OCI-LY1 (cell line): ENCODE results near the gene DNAJA3.

Experiments
- H2AFZ ChIP-seq: fragments of 200-600 bp; sonication (generic), shearing (Covaris generic); 2 replicates; pipeline ENCODE4 v1.6.0; 2014; ENCODE audit warnings: antibody characterized with exemption, mild to moderate bottlenecking, low read length
- H3F3A ChIP-seq: fragments of 200-600 bp; sonication (generic), shearing (Covaris generic); 2 replicates; pipeline ENCODE4 v1.6.0; 2014; ENCODE audit warnings: mild to moderate bottlenecking, antibody characterized with exemption, low read length, moderate library complexity; ENCODE audit not compliant: insufficient read depth
- H3K27ac ChIP-seq: fragments of 200-600 bp; sonication (generic); 2 replicates; pipeline ENCODE4 v1.5.1; 2014; ENCODE audit warnings: low read length, mixed run types, mild to moderate bottlenecking, low read depth; ENCODE audit not compliant: poor library complexity, severe bottlenecking
- H3K27me3 ChIP-seq: fragments of 200-600 bp; sonication (generic); 2 replicates; pipeline ENCODE4 v1.6.0; 2014; ENCODE audit warnings: antibody characterized with exemption, mild to moderate bottlenecking, low read length, moderate library complexity; ENCODE audit not compliant: insufficient read depth
- H3K36me3 ChIP-seq: fragments of 200-600 bp; sonication (generic); 2 replicates; pipeline ENCODE4 v1.6.1; 2014; ENCODE audit warnings: mild to moderate bottlenecking, antibody characterized with exemption, low read length, moderate library complexity, mixed read lengths; ENCODE audit not compliant: insufficient read depth
- H3K4me1 ChIP-seq: fragments of 200-600 bp; sonication (generic); 2 replicates; pipeline ENCODE4 v1.5.1; 2014; ENCODE audit warnings: mild to moderate bottlenecking, low read length, moderate library complexity; ENCODE audit not compliant: insufficient read depth, severe bottlenecking
- H3K4me2 ChIP-seq: fragments of 200-600 bp; sonication (generic), shearing (Covaris generic); 2 replicates; pipeline ENCODE4 v1.6.1; 2014; ENCODE audit warnings: low read length
- H3K4me3 ChIP-seq: fragments of 200-600 bp; sonication (generic); 2 replicates; pipeline ENCODE4 v1.5.1; 2014; ENCODE audit warnings: low read length, low read depth, mild to moderate bottlenecking, mixed read lengths; ENCODE audit not compliant: poor library complexity, severe bottlenecking
- H3K79me2 ChIP-seq: fragments of 200-600 bp; shearing (Covaris generic); 2 replicates; pipeline ENCODE4 v1.6.1; 2016; ENCODE audit warnings: mixed run types, low read length, mixed read lengths; ENCODE audit not compliant: insufficient read depth
- H3K9ac ChIP-seq: fragments of 200-600 bp; sonication (generic), shearing (Covaris generic); 2 replicates; pipeline ENCODE4 v1.6.1; 2014; ENCODE audit warnings: mild to moderate bottlenecking, low read length, mixed read lengths
- H3K9me2 ChIP-seq: fragments of 200-600 bp; sonication (generic), shearing (Covaris generic); 2 replicates; pipeline ENCODE4 v1.6.1; 2014; ENCODE audit warnings: low read depth, mild to moderate bottlenecking, low read length, mixed read lengths
- H3K9me3 ChIP-seq: fragments of 200-600 bp; shearing (Covaris generic); 2 replicates; pipeline ENCODE4 v1.6.1; 2014; ENCODE audit warnings: low read length, mixed read lengths
- H4K20me1 ChIP-seq: fragments of 200-600 bp; sonication (generic), shearing (Covaris generic); 2 replicates; pipeline ENCODE4 v1.6.0; 2016; ENCODE audit warnings: mild to moderate bottlenecking, low read length; ENCODE audit not compliant: insufficient read depth
- CTCF ChIP-seq: fragments of 200-600 bp; sonication (generic), shearing (Covaris generic); IDR thresholded peaks from 2 replicates; pipeline ENCODE4 v1.5.1; 2017; ENCODE audit warnings: mild to moderate bottlenecking, antibody characterized with exemption, low read length, moderate library complexity, mixed read lengths
- EZH2 ChIP-seq: fragments of 200-600 bp; sonication (generic), shearing (Covaris generic); IDR thresholded peaks from 2 replicates; pipeline ENCODE4 v1.8.0; 2017; ENCODE audit warnings: borderline replicate concordance, mixed run types, mild to moderate bottlenecking, antibody characterized with exemption, low read length, moderate library complexity, mixed read lengths

Gene DNAJA3

GRCh38 chr16:4385789-4386450, 39.7 kb upstream of the DNAJA3 start:
- no peak overlapping the region for H3K4me3 ChIP-seq
- no peaks in the 10 kb centered on the region for H3K79me2 ChIP-seq
- H3K4me2 ChIP-seq = no peak overlapping the region
- H3K36me3 ChIP-seq = peaks cover 50% of the 10 kb centered on the region
- no peaks in the 10 kb centered on the region for H4K20me1 ChIP-seq
- no peaks in the 10 kb centered on the region for H3F3A ChIP-seq
- H3K9ac ChIP-seq = no peak overlapping the region
- TF ChIP-seq EZH2 (no peak), CTCF (no peak)
- no peak overlapping the region for H3K27ac ChIP-seq
- no peaks in the 10 kb centered on the region for H3K9me3 ChIP-seq
- no peaks in the 10 kb centered on the region for H3K4me1 ChIP-seq
- no peak overlapping the region for H2AFZ ChIP-seq
- no peaks in the 10 kb centered on the region for H3K27me3 ChIP-seq
- no peaks in the 10 kb centered on the region for H3K9me2 ChIP-seq

DNA sequence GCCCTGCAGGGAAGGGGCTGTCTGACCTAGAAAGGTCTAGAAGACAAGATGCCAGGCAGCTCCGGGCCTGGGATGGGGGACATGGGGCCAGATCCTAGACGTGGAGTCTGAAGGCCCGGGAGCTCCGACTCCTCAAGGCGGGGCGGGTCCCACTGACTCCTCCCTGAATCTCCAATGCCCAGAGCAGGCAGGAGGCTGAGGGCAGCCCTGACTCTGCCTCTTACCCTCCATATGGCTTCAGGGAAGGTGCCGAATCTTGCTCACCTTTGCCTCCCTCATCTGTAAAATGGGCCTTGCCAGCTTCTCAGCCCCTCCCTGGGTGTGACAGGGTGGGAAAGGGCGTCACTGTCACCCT, 39.2 kb upstream of the DNAJA3 start:
- H3K27me3 ChIP-seq = no peaks in the 10 kb centered on the region
- no peaks in the 10 kb centered on the region for H3F3A ChIP-seq
- H3K27ac ChIP-seq = no peak overlapping the region
- H3K4me1 ChIP-seq = peaks cover under 1% of the 10 kb centered on the region
- H3K9me2 ChIP-seq = no peaks in the 10 kb centered on the region
- H3K79me2 ChIP-seq = no peaks in the 10 kb centered on the region
- H2AFZ ChIP-seq = no peak overlapping the region
- no peaks in the 10 kb centered on the region for H4K20me1 ChIP-seq
- no peaks in the 10 kb centered on the region for H3K9me3 ChIP-seq
- peaks cover 52% of the 10 kb centered on the region for H3K36me3 ChIP-seq
- H3K4me3 ChIP-seq = no peak overlapping the region
- no peak overlapping the region for H3K9ac ChIP-seq
- no peak for TF ChIP-seq CTCF
- no peak for TF ChIP-seq EZH2
- no peak overlapping the region for H3K4me2 ChIP-seq

- Histone ChIP-seq H3K9ac (no peak overlapping the region), H2AFZ (no peak overlapping the region), H3K9me3 (no peaks in the 10 kb centered on the region), H3K4me1 (peaks cover 7% of the 10 kb centered on the region), H3K79me2 (no peaks in the 10 kb centered on the region), H3F3A (no peaks in the 10 kb centered on the region), H3K36me3 (peaks cover 52% of the 10 kb centered on the region), H3K27me3 (no peaks in the 10 kb centered on the region), H4K20me1 (no peaks in the 10 kb centered on the region), H3K27ac (no peak overlapping the region), H3K4me3 (no peak overlapping the region), H3K9me2 (no peaks in the 10 kb centered on the region), H3K4me2 (no peak overlapping the region)
- TF ChIP-seq CTCF (no peak), EZH2 (no peak)
These were observed 38.6 kb upstream of the DNAJA3 start for GRCh38 chr16:4386951-4387565.
